Fibroblast of mammary gland (primary cell): ENCODE data around the gene SND1.
A peak's percentile ranks its signal among the peaks of the same experiment; 100 is the strongest.

Experiments used
- DNase-seq: peaks from one replicate; pipeline ENCODE4 v3.0.0-alpha.2; 2010; ENCODE audit warnings: low read depth
- H3K4me3 ChIP-seq: 2 replicates; pipeline ENCODE4 v1.5.1; 2011; ENCODE audit warnings: low read depth, mild to moderate bottlenecking, low read length, moderate library complexity; ENCODE audit not compliant: control insufficient read depth
- CTCF ChIP-seq: conservative IDR thresholded peaks from 2 replicates; pipeline ENCODE4 v1.5.1; 2011; ENCODE audit warnings: low read depth, low read length, inconsistent platforms; ENCODE audit not compliant: control insufficient read depth, insufficient read depth

SND1 gene

GRCh38 chr7:128078309-128078708 lies 426.3 kb downstream of the SND1 start:
- no peak for TF ChIP-seq CTCF
- H3K4me3 ChIP-seq = no peak overlapping the region
- DNase-seq = no peak

- no peak for TF ChIP-seq CTCF
- DNase-seq = no peak
Observed at GRCh38 chr7:128080169-128080568, 428.2 kb downstream of the SND1 start.

GRCh38 chr7:128081351-128081750 lies 429.4 kb downstream of the SND1 start:
- H3K4me3 ChIP-seq = no peak overlapping the region
- DNase-seq = no peak

More at GRCh38 chr7:128080169-128080568, 428.2 kb downstream of the SND1 start:
- H3K4me3 ChIP-seq = no peak overlapping the region

GRCh38 chr7:128081808-128082207 lies 429.8 kb downstream of the SND1 start:
- DNase-seq = no peak
- TF ChIP-seq CTCF = no peak
- no peak overlapping the region for H3K4me3 ChIP-seq

More at GRCh38 chr7:128081351-128081750, 429.4 kb downstream of the SND1 start:
- no peak for TF ChIP-seq CTCF

- DNase-seq = no peak
- no peak for TF ChIP-seq CTCF
- no peak overlapping the region for H3K4me3 ChIP-seq
Observed at GRCh38 chr7:128082431-128082830, 430.4 kb downstream of the SND1 start.

- H3K4me3 ChIP-seq = no peak overlapping the region
- no peak for TF ChIP-seq CTCF
- DNase-seq = peak; percentile 33
Observed at GRCh38 chr7:128084896-128085608, 433.1 kb downstream of the SND1 start.

GRCh38 chr7:128090492-128090891 lies 438.5 kb downstream of the SND1 start:
- no peak overlapping the region for H3K4me3 ChIP-seq
- no peak for TF ChIP-seq CTCF
- DNase-seq = no peak
